Spleen (tissue), 11 donors: Measurements from ENCODE around the gene JAZF1. TPM values are rescaled to one million over a fixed set of nuclear protein-coding genes. Genes with fewer than 3 reads are reported as not detected.

ENCODE experiments used
- DNase-seq: peaks from one replicate; pipeline ENCODE4 v3.0.0-alpha.2; 2020
- H3K27ac ChIP-seq, 8 donors: fragments of 200-600 bp; sonication (generic) in 7 of 8; 1 replicate in 4 of 8; 2 replicates in 4 of 8; pipeline versions ENCODE4 v1.5.0 to v1.8.0; 2016 to 2021; ENCODE audit warnings: inconsistent platforms in 4 of 8, mild to moderate bottlenecking in 4 of 8, moderate library complexity in 1 of 8
- H3K27me3 ChIP-seq, 7 donors: fragments of 200-600 bp; sonication (generic) in 6 of 7; replicated peaks in 1 of 7; 1 replicate in 4 of 7; 2 replicates in 3 of 7; pipeline versions ENCODE4 v1.5.0 to v1.8.0; 2016 to 2021; ENCODE audit warnings: inconsistent platforms in 3 of 7, mild to moderate bottlenecking in 1 of 7
- H3K36me3 ChIP-seq, 6 donors: fragments of 200-600 bp; sonication (generic) in 5 of 6; 1 replicate in 4 of 6; 2 replicates in 2 of 6; pipeline versions ENCODE4 v1.5.0 to v1.8.0; 2016 to 2021; ENCODE audit warnings: inconsistent platforms in 2 of 6
- H3K4me1 ChIP-seq, 6 donors: fragments of 200-600 bp; sonication (generic) in 5 of 6; 1 replicate in 3 of 6; 2 replicates in 3 of 6; pipeline versions ENCODE4 v1.5.0 to v1.8.0; 2016 to 2021; ENCODE audit warnings: inconsistent platforms in 3 of 6
- H3K4me3 ChIP-seq, 8 donors: fragments of 200-600 bp; sonication (generic) in 7 of 8; 1 replicate in 4 of 8; 2 replicates in 4 of 8; pipeline versions ENCODE4 v1.5.0 to v1.8.0; 2016 to 2021; ENCODE audit warnings: inconsistent platforms in 4 of 8, mild to moderate bottlenecking in 4 of 8, moderate library complexity in 2 of 8
- H3K9me3 ChIP-seq, 8 donors: fragments of 200-600 bp; sonication (generic) in 7 of 8; 1 replicate in 4 of 8; 2 replicates in 4 of 8; pipeline versions ENCODE4 v1.5.0 to v1.8.0; 2016 to 2021; ENCODE audit warnings: inconsistent platforms in 4 of 8
- CTCF ChIP-seq, 11 experiments: fragments of 200-600 bp in 7 of 11; fragments of 450-650 bp in 4 of 11; sonication (generic) in 4 of 11; IDR thresholded peaks in 8 of 11; conservative IDR thresholded peaks in 3 of 11; 1 replicate in 7 of 11; 2 replicates in 4 of 11; pipeline versions ENCODE4 v1.4.0 to v1.8.0; 2016 to 2021; ENCODE audit warnings: antibody characterized with exemption in 11 of 11, inconsistent platforms in 4 of 11, mild to moderate bottlenecking in 1 of 11
- POLR2A ChIP-seq, 3 donors: fragments of 450-650 bp; IDR thresholded peaks; one replicate each; pipeline ENCODE4 v1.5.1; 2017; ENCODE audit warnings: antibody characterized with exemption in 3 of 3, mild to moderate bottlenecking in 1 of 3
- POLR2AphosphoS5 ChIP-seq, 3 donors: sonication (generic); formaldehyde crosslinking; IDR thresholded peaks; one replicate each; pipeline ENCODE4 v1.5.1; 2017; ENCODE audit warnings: antibody characterized with exemption in 3 of 3
- WGBS, 5 donors: extraction: QIAGEN DNeasy Blood & Tissue Kit in 3 of 5; methylation state at CpG; one replicate each; pipeline versions ENCODE4 v1.1.5 to v1.1.7; 2013 to 2018; 5-methylcytosine and 5-hydroxymethylcytosine counted together
- intact Hi-C: fragments of 100-400 bp; cut with DNase I; formaldehyde crosslinking; loops from one replicate; pipeline ENCODE4 v1.15.0; 2023; ENCODE audit warnings: low total_unique reads
- polyA plus RNA-seq, 3 donors: library from polyadenylated mRNA; stranded (reverse); fragments of 200-250 nt; gene quantifications; one replicate each; pipeline ENCODE4 v1.2.1, GENCODE V29; 2013
- total RNA-seq, 7 donors: library from RNA; depleted of rRNA in 3 of 7; stranded (reverse); fragments of >200 nt in 3 of 7; fragmentation: NEBNext Ultra II Directional in 4 of 7; extraction: Animal tissue kit (Norgen Biotek cat#: 25700) in 4 of 7; gene quantifications; one replicate each; pipeline versions ENCODE4 v1.1.0 to v1.2.1, GENCODE V29; 2016 to 2021
- donor health status: healthy with polysubstance abuse.
- donor health status: DM: no; HTN: no; CAD: no; lungs with moderate emphysema.
- donor health status: DM: no; HTN: no; CAD: no.
- donor health status: Bipolar disorder and iron deficiency.
- donor health status: healthy.
- donor health status: DM: no; HTN: no; CAD: no.
- donor health status: DM: yes; HTN: yes; CAD: no.

JAZF1 gene
- total and polyA plus RNA-seq, 10 donors = 13.5 to 33.8 (median 24.7) TPM

GRCh38 chr7:27897001-27897400 is 283.6 kb downstream of the JAZF1 start:
- TF ChIP-seq CTCF (IDR thresholded peaks at IDR 0.05 in 8 of 11, conservative IDR thresholded peaks at IDR 0.05 in 3 of 11) (no peak), POLR2AphosphoS5 (IDR thresholded peaks at IDR 0.05) (no peak), POLR2A (IDR thresholded peaks at IDR 0.05) (no peak)
- Histone ChIP-seq H3K4me3 (no peak overlapping the region), H3K4me1 (peaks cover 13 to 56% (median 45%) of the 10 kb centered on the region in 6 donors), H3K9me3 (no peaks in the 10 kb centered on the region), H3K36me3 (peaks cover 0 to 32% (median 5%) of the 10 kb centered on the region in 6 donors), H3K27me3 (no peaks in the 10 kb centered on the region), H3K27ac (no peak overlapping the region)
- intact Hi-C loops = no loop called here
- 72 to 87% (median 80%) methylated on average over 6 of the region's 6 CpGs for WGBS, 5 donors
- no peak for DNase-seq

GRCh38 chr7:27895551-27895950 is 285.0 kb downstream of the JAZF1 start:
- TF ChIP-seq POLR2AphosphoS5 (IDR thresholded peaks at IDR 0.05) = no peak
- Histone ChIP-seq H3K4me3 (no peak overlapping the region), H3K36me3 (peaks cover 0 to 32% (median 5%) of the 10 kb centered on the region in 6 donors), H3K4me1 (peaks cover 5 to 42% (median 32%) of the 10 kb centered on the region in 6 donors), H3K27me3 (no peaks in the 10 kb centered on the region), H3K9me3 (no peaks in the 10 kb centered on the region), H3K27ac (no peak overlapping the region)
- no peak for DNase-seq
- intact Hi-C loops = no loop called here

GRCh38 chr7:27890205-27890849 is 290.3 kb downstream of the JAZF1 start:
- Histone ChIP-seq H3K27me3 (no peaks in the 10 kb centered on the region), H3K27ac (no peak overlapping the region), H3K9me3 (no peaks in the 10 kb centered on the region), H3K36me3 (peaks cover 0 to 49% (median 5%) of the 10 kb centered on the region in 6 donors), H3K4me1 (peaks cover 0 to 4% (median 2%) of the 10 kb centered on the region in 6 donors), H3K4me3 (no peak overlapping the region)
- intact Hi-C loops = no loop called here
- WGBS, 5 donors = 33 to 79% (median 61%) methylated on average over 1 of the region's 1 CpG
- no peak for TF ChIP-seq CTCF (IDR thresholded peaks at IDR 0.05 in 8 of 11, conservative IDR thresholded peaks at IDR 0.05 in 3 of 11)
- no peak for TF ChIP-seq POLR2AphosphoS5 (IDR thresholded peaks at IDR 0.05)
- TF ChIP-seq POLR2A (IDR thresholded peaks at IDR 0.05) = no peak
- no peak for DNase-seq

- no peak for DNase-seq
- H3K4me1 ChIP-seq = no peaks in the 10 kb centered on the region
- peaks cover 0 to 43% (median 5%) of the 10 kb centered on the region in 6 donors for H3K36me3 ChIP-seq
Observed at GRCh38 chr7:27889800-27890199, 290.8 kb downstream of the JAZF1 start.

More at GRCh38 chr7:27889800-27890199, 290.8 kb downstream of the JAZF1 start:
- Histone ChIP-seq H3K27me3 (no peaks in the 10 kb centered on the region), H3K9me3 (no peaks in the 10 kb centered on the region), H3K4me3 (no peak overlapping the region), H3K27ac (no peak overlapping the region)
- no peak for TF ChIP-seq POLR2AphosphoS5 (IDR thresholded peaks at IDR 0.05)
- TF ChIP-seq CTCF (IDR thresholded peaks at IDR 0.05 in 8 of 11, conservative IDR thresholded peaks at IDR 0.05 in 3 of 11) = no peak
- no peak for TF ChIP-seq POLR2A (IDR thresholded peaks at IDR 0.05)
- 84 to 90% (median 89%) methylated on average over 3 of the region's 3 CpGs for WGBS, 5 donors
- intact Hi-C loops = no loop called here
